Nephron (organoid): ENCODE results near the gene ZNF641.

Experiments
- H3K27ac Mint-ChIP-seq, 3 experiments: 2 replicates each; pipeline ENCODE4 v1.8.0; 2020; ENCODE audit warnings: mixed read lengths in 3 of 3, mild to moderate bottlenecking in 2 of 3, moderate library complexity in 1 of 3
- H3K27me3 Mint-ChIP-seq: 2 replicates; pipeline ENCODE4 v1.8.0; 2021; ENCODE audit warnings: low read depth, mild to moderate bottlenecking, moderate library complexity, mixed read lengths
- H3K36me3 Mint-ChIP-seq: 2 replicates; pipeline ENCODE4 v1.8.0; 2020; ENCODE audit warnings: low read depth, mixed read lengths
- H3K4me1 Mint-ChIP-seq: 2 replicates; pipeline ENCODE4 v1.8.0; 2020; ENCODE audit warnings: mixed read lengths
- H3K4me3 Mint-ChIP-seq, 3 experiments: 2 replicates each; pipeline ENCODE4 v1.8.0; 2020; ENCODE audit warnings: mild to moderate bottlenecking in 3 of 3, mixed read lengths in 3 of 3, moderate library complexity in 2 of 3
- H3K9me3 Mint-ChIP-seq: 2 replicates; pipeline ENCODE4 v1.8.0; 2020; ENCODE audit warnings: mixed read lengths
- CTCF ChIP-seq, 3 experiments: fragments of 200-600 bp; sonication (generic); IDR thresholded peaks; one replicate each; pipeline ENCODE4 v1.5.0; 2021; ENCODE audit warnings: antibody characterized with exemption in 3 of 3; ENCODE audit not compliant: unreplicated experiment in 3 of 3

Gene ZNF641

GRCh38 chr12:48302161-48302911 is 48.4 kb downstream of the ZNF641 start:
- Mint-ChIP-seq H3K4me1 (no peaks in the 10 kb centered on the region), H3K4me3 (no peak overlapping the region), H3K9me3 (no peaks in the 10 kb centered on the region), H3K27ac (no peak overlapping the region), H3K27me3 (no peaks in the 10 kb centered on the region), H3K36me3 (no peaks in the 10 kb centered on the region)
- no peak for TF ChIP-seq CTCF (IDR thresholded peaks at IDR 0.05; ENCODE audit: unreplicated experiment in 3 of 3)

- Mint-ChIP-seq H3K9me3 (no peaks in the 10 kb centered on the region), H3K27ac (no peak overlapping the region), H3K4me1 (peaks cover 11% of the 10 kb centered on the region), H3K27me3 (no peaks in the 10 kb centered on the region), H3K36me3 (no peaks in the 10 kb centered on the region), H3K4me3 (no peak overlapping the region)
- no peak for TF ChIP-seq CTCF (IDR thresholded peaks at IDR 0.05; ENCODE audit: unreplicated experiment in 3 of 3)
Measured at GRCh38 chr12:48300774-48301173, 49.9 kb downstream of the ZNF641 start.

GRCh38 chr12:48296586-48297282 is 54.0 kb downstream of the ZNF641 start:
- Mint-ChIP-seq H3K36me3 (no peaks in the 10 kb centered on the region), H3K27me3 (no peaks in the 10 kb centered on the region), H3K4me1 (peaks cover 11% of the 10 kb centered on the region), H3K9me3 (no peaks in the 10 kb centered on the region), H3K27ac (peak overlapping the region; percentile 24 to 49 (median 24)), H3K4me3 (peak overlapping the region; percentile 81 to 83 (median 82))
- TF ChIP-seq CTCF (IDR thresholded peaks at IDR 0.05; ENCODE audit: unreplicated experiment in 3 of 3), result no peak

- Mint-ChIP-seq H3K9me3 (no peaks in the 10 kb centered on the region), H3K27me3 (no peaks in the 10 kb centered on the region), H3K4me3 (no peak overlapping the region), H3K27ac (no peak overlapping the region), H3K4me1 (peaks cover 9% of the 10 kb centered on the region), H3K36me3 (no peaks in the 10 kb centered on the region)
- TF ChIP-seq CTCF (IDR thresholded peaks at IDR 0.05; ENCODE audit: unreplicated experiment in 3 of 3), result no peak
Measured at GRCh38 chr12:48292040-48292439, 58.7 kb downstream of the ZNF641 start.

- H3K4me3 Mint-ChIP-seq, result no peak overlapping the region
- no peaks in the 10 kb centered on the region for H3K27me3 Mint-ChIP-seq
- no peak overlapping the region for H3K27ac Mint-ChIP-seq
- no peaks in the 10 kb centered on the region for H3K36me3 Mint-ChIP-seq
- no peak for TF ChIP-seq CTCF (IDR thresholded peaks at IDR 0.05; ENCODE audit: unreplicated experiment in 3 of 3)
- H3K4me1 Mint-ChIP-seq, result peaks cover 3% of the 10 kb centered on the region
- H3K9me3 Mint-ChIP-seq, result no peaks in the 10 kb centered on the region
Measured at GRCh38 chr12:48291511-48291910, 59.2 kb downstream of the ZNF641 start.
